ENCODE data around the gene MFF.
"Not testable (repeated sequence)": the region's sequence is repeated elsewhere in the genome, so short reads cannot be mapped to it uniquely, and the experiment has no call there.

MFF gene

DNA sequence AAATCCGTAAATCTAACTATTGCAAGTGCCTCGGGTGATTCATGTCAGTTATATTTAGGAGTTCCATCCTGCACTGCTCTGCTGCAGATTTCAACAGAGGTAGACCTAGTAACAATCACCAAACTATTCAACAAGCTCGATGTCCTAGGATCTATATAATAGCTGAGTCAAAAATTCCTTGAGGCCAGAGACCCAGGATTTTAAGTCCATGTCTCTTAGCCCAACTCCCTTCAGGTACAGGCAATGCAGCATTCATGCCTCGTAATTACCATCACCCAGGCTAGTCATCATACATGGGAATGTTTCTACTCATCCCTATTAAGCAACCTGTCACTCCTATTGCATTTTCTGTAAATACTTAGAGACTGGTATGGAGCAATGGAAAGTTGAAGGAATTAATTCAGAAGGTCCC, 53.3 kb downstream of the MFF start:
- no peak for ATAC-seq
- no peak for DNase-seq

DNA sequence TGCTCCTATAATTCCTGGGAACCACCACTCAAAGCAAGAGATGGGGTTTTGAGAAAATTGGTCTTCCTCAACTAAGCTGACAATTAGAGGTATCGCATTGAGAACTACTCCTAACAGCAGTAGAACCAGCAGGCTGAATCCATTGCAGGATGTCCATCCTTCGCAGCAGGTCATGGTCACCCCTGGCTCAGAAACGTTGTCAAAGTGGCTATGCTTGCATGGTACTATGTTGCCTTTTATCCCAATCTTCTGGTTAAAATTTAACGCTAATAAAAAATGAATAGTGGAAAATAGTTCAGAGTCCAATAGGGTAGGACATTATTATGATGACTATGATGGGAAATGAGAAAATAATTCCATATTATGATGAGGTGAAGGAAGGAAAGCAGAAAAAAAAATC, 54.0 kb downstream of the MFF start, which contains the start of gene TM4SF20:
TSS of gene TM4SF20 (minus strand) at position 212 of the 400 bp plus-strand sequence. CDS start at position 174, 38 bp downstream.
- DNase-seq (no peak), ATAC-seq (no peak)

DNA sequence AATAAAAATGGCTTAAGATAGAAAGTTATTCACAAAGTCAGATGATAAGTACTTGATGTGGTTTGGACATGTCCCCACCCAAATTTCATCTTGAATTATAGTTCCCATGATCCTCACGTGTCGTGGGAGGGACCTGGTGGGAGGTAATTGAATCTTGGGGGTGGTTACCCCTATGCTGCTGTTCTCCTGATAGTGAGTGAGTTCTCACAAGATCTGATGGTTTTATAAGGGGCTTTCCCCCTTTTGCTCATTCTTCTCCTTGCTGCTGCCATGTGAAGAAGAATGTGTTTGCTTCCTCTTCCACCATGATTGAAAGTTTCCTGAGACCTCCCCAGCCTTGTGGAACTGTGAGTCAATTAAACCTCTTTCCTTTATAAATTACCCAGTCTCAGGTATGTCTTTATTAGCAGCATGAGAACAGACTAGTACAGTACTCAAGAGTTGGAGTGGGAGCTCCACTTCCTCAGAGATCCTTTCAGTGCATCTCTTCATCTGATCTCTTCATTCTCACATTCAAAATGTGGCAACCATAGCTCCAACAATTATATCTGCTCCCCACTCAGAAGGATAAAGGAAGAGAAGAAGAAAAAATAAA, 57.3 kb downstream of the MFF start:
- DNase-seq, result not testable (repeated sequence)

DNA sequence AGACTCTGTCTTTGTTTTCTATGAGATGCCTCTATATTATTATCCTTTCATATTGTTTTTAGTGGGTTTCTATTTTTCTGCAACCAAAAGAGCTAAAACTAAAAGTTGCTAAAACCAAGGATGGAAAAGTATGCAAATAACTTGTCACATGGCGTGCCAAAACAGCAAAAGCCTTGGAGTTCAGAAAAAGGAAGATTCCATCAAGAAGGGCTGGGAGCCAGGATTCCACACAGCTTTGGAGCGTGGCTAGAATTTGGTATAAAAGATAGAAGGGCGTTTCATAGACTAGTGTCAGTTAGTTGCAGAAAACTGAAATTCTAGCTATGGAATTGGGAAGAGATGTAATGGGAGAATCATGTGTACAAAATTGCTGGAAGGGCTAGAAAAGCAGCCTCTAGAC, 58.6 kb downstream of the MFF start:
- ATAC-seq, result no peak
- DNase-seq, result no peak

More for the DNA sequence above, 57.3 kb downstream of the MFF start:
- ATAC-seq, result peak; percentile 53

DNA sequence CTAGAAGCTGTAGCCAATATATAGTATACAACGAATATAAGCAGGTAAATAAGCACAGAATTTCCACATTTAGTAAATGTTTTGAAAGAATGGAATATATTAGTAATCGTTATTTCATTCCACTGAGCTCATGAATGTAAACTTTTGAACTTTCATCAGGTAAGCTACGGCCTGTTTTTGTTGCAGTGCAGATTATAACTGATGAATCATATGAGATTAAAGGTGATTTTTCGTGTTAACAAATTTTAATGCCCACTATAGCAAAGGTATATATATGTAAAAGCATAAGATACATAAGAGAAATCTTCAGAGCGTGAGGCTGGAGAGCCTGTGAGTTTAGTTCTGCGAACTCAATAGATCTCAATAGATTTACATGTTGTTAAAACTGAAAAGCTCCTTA, 61.6 kb downstream of the MFF start:
- ATAC-seq (no peak), DNase-seq (no peak)

DNA sequence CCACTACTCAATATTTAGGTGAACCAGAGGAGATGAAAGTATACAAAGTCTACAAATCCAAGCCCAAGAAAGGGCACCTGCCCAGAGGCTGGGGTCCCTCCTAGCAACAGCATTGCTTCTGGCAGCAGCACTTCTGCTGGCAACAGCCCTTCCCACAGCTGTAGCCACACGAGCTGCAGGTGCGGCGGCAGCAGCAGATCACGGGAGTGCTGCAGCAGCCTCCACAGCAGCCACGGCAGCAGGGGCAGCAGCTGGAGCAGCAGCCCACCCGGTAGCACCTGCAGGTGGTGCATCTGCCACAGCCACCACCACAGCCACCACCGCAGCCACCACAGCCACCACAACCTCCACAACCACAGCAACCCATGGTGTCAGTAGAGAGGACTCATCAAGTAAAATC, 62.5 kb downstream of the MFF start, which contains the start of gene SCYGR1:
TSS of gene SCYGR1 (minus strand) at position 367 of the 400 bp plus-strand sequence. CDS start at position 367, 0 bp downstream.
- not testable (repeated sequence) for DNase-seq, ATAC-seq

DNA sequence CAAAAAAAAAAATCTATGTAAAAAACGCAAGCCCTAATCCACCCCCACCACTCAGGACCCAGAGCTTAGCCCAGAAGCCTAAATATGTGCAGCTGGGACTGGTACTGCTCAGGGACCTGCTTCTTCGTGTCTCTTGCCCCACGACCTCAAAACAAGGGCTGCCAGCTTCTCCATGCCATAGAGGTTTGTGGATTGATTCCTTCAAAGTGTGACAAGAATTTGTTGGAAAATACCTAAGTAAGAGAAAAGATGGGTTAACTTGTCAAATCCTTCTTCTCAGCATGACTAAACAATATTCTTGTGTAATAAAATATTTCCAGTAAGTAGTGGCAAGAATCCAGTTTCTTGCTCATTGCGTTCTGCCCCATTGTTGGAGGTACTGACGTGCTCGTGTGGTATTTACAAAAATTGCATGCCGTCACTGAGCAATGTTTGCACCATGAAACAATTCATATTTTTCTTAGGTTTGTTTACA, 63.5 kb downstream of the MFF start:
- DNase-seq, result no peak
- no peak for ATAC-seq

DNA sequence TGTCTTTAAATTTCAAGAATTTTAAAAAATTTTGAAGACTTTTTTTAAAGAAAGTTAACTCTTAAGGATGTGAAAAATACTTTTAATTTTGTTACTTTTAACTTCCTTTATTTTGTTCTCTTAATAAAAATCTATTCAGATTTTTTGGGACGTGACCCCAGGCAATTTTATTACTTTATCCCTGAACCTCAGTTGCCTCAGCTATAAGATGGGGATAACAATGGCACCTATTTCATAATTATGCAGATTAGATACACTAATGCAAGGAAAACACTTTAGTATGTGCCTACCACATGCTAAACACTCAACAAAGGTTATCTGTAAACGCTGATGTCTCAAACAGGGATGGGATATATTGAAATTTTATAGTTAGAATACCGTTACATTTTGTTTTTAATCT, 64.2 kb downstream of the MFF start:
- ATAC-seq (no peak), DNase-seq (no peak)

DNA sequence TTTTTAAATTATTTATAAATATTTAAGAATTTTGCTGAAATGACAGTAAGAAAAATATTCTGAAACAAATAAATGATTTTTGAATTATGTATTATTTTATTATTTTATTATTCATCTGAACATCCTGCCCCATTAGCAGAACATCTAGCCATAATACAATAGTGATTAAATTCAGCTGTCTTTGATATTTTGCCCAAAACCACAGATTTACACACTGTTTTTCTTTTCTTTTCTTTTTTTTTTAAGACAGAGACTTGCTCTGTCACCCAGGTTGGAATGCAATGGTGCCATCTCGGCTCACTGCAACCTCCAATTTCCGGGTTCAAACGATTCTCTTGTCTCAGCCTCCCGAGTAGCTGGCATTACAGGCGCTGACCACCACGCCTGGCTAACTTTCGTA, 64.6 kb downstream of the MFF start:
- ATAC-seq, result no peak
- DNase-seq, result no peak

DNA sequence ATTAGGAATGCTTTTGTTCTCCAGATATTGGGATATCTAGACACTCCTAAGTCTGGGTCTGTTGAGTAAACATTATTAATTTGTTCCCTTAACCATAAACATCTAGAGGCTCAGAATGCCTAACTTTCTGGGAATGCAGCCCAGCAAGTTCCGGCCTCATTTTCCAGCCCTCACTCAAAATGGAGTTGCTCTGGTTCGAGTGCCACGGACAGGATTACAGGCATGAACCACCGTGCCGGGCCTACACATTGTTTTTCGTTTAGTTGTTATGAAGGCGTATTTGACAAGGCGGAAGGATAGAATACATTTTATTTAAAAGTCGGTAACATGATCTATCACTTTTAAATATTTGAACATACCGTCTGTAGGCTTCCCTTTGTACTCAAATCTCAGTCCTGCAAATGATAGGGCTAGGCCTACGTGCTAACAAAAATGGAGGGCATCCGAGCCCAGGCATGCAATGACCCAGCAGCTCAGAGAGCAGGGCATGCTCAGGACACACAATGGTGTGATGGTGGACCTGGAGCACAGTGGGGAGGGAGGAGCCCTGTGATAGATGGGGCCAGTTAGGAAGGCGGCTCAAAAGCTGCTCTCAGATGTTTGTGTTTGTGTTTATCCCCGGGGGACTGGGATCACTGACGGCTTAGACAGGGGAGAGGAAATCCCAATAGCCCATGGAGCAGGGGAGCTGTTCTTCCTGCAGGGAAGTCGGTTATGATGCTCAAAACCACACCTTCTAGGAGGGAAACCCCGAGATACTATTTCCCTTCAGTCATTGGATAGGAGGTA, 65.6 kb downstream of the MFF start:
- DNase-seq (no peak), ATAC-seq (no peak)

DNA sequence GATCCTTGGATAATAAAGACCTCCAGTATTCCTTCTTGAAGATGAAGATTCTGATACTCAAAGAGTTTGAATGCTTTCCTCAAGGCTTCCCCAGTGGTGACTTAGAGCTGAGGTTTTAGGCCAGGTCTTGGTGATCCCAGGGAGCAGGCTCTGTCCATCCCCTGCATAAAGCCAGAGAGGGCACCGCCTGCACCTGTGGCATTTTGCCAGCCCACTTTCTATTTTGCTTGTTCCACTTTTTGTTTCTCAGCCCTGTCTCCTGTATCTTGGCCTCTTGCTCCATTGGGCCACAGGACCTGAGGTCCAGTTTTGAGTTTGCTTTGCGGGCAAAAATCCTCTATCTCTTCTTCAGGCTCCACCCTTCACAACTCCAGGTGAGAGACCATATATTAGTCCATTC, 69.3 kb downstream of the MFF start:
- no peak for ATAC-seq
- DNase-seq, result no peak

DNA sequence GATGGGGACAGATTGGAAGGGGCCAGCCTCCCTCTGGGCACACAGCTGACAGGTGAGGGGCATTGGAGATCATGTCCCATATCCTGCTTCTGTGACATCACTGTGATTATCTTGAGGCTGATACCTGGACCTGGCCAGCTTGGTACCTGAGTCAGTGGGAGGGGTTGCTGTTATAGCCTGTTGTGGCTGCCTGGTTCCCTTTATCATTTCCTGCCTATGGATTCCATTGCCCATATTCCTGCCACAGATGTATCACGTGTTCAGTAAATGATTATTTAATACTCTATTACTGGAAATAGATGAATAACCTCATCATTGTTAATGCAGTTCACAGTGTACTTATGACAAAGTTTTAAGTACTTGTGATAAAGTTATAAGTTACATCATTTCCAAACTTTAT, 70.5 kb downstream of the MFF start:
- no peak for DNase-seq
- ATAC-seq, result no peak

DNA sequence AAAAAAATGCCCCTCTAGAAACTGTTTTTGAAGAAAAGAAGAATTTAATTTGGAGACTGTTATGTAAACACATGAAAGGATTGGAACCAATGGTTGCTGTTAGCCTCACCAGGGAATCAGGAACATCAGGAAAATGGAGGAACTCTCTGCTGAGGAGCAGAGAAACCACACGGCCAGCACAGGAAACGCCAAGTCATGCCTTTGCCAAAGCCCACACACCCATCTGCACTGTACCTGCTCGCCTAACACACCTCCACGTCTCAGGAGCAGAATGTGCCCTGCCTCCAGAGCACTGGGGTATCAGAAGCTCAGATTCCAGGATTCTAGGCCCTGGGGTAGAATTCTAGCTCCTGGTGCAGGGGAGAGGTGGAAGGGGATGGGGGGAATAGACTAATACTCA, 72.5 kb downstream of the MFF start:
- no peak for DNase-seq
- ATAC-seq, result no peak

DNA sequence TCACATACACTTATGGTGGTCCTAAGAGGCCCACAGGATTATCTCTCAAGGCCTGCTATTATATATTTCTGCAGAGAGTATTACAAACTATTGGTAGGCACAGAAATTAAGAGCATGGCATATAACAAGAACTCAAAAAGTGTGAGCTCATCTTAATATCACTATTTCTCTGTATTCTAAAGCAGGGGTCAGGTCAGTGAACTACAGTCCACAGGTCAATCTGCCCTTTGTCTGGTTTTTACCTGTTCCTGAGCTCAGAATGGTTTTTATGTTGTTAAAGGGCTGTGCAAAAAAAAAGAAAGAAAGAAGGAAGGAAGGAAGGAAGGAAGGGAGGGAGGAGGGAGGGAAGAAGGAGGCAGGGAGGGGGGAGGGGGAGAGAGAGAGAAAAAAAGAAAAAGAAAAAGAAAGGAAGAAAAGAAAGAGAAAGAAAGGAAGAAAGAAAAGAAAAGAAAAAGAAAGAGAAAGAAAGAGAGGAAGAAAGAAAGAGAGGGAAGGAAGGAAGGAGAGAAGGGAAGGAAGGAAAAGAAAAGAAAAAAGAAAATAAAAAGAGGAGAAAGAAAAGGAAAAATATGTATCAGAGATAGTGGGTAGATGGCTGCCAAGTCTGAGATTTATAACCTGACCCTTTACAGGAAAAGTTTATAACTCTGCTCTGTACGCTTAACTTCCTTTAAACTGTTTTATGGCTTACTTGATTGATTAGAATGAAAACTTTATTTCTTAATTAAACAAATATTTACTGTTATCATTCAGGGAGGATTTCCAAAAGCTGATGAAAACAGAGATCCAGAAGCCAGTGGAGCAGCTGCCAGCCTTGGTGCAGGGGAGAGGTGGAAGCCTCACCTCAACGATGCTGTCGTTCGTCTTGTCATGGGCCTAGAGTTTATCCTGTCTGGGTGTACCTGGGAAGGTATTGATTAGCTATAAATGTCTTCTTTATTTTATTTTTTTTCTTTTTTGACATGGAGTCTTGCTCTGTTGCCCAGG, 73.9 kb downstream of the MFF start:
- DNase-seq (no peak), ATAC-seq (no peak)

DNA sequence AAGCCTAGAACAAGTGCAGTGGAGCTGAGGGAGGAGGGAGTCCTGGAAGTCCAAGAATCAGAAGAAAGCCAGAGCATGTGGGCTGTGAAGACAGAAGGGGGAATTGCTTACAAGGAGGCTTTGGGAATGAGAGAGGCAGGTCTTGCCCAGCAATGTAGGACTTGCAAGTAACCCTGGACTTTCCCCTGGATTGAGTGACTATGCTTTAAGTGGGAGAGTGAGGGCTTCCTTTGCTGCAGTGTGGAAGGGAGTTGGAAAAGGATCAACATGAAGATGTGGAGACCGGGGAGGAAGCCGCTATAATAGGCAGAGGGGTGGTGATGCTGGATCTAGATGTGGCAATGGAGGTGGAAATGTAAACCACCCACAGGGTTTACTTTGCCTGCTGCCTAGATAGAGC, 76.5 kb downstream of the MFF start:
- DNase-seq, result no peak
- no peak for ATAC-seq

DNA sequence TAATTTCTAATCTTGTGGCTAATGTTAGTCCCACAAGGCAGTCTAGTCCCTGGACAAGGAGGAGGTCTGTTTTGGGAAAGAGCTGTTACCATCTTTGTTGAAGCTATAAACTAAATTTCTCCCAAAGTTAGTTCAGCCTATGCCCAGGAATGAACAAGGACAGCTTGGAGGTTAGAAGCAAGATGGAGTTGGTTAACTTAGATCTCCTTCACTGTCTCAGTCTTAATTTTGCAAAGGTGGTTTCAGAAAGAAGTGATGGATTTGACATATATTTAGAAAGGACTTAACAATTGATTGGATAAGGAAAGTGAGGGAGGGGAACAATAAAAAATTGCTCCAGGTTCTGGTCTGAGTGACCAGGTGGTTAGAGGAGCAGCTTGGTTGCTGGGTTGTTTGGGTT, 77.3 kb downstream of the MFF start:
- ATAC-seq (no peak), DNase-seq (no peak)

DNA sequence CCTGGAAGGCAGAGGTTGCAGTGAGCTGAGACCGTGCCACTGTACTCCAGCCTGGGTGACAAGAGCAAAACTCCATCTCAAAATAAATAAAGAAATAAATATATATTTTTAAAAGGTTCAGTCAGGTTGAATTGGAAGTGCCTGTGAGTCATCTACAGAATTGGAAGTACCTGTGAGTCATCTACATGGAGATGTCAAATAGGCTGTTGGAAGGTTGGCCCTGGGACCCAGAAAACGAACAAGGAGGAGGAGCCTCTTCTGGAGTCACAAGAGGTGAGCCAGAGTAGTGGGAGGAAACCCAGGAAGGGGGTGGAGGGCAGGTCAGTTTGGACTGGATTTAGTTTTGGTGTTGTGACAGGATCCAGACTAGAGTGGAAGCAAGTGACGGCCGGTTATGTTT, 77.9 kb downstream of the MFF start:
- ATAC-seq (peak; percentile 53), DNase-seq (no peak)

DNA sequence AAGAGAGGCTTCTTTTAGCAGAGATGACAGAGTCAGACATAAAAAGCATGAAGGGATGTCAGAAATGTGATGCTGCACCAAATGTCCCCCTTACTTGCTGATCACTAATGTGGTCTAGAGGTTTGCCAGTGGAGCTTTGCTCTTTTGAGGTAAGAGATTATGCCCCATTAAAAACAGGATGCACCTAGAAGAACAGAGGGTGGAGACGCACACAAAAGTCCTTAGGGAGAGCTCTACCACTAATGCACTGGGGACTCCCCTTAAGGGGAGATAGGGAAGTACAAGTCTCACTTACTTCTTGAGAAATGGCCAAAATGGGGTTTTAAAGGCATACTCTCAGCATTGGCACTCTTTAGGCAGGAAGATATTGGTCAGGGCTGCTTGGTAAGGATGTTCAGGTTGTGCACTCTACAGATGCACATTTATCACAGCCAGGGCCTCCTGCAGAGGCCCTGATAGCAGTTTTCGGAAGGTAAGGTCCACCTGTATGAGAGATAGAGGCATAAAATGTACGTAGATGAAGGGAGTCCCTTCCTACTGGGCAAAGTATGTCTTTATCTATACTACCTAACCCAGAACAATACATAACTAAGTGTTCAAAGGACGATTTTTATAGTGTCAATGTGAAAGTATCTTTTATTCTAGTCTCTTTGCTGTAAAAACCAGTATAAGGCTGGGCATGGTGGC, 79.7 kb downstream of the MFF start:
- peak; percentile 32 for ATAC-seq

DNA sequence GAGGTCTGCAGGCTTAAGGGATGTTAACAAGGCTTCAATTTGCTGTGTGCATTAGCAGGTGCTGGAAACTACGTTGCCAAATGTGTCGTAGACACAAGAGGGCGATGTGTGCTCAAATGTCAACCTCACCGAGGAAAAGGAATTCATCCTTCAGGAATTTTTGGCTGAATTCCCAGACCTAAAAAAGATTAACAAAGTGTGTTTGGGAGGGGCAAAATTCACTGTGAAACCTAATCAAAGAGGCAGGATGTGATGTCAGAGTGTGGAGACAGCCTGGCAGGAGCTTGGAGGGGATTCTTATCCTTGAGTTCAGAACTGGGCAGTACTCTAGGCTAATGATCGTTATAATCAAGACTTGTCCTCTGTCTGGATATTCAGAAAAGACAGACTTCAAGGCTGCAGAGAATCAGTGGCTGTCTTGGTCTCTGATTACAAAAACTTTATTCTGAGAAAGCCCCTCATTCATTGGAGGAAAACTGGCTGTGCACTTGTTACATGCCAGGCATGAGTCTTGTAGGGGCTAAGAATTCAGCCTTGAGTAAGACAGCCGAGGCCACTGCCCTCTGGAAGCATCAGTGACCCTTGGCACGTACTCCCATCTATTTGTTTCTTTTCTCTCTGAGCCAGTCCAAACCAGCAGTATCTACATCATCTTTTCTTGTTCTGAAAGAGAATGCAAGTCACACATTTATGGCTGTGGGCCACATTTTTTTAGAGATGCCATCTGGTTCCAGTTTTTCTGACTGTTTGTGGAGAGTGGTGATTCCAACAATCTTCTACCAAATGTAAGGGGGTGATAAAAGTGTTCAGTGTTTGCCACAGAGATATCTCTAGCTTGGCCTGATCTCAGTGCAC, 81.4 kb downstream of the MFF start:
- ATAC-seq (no peak), DNase-seq (no peak)

More for the DNA sequence above, 79.7 kb downstream of the MFF start:
- no peak for DNase-seq
